NCI-H187 treated with DMSO at 0.1 percent for 48 hours (cell line): ENCODE measurements around the gene PTPRN2.

ENCODE experiments used
- DNase-seq: peaks from one replicate; lab custom pipeline; 2025; lab: John Stamatoyannopoulos, UW

Gene PTPRN2

DNA sequence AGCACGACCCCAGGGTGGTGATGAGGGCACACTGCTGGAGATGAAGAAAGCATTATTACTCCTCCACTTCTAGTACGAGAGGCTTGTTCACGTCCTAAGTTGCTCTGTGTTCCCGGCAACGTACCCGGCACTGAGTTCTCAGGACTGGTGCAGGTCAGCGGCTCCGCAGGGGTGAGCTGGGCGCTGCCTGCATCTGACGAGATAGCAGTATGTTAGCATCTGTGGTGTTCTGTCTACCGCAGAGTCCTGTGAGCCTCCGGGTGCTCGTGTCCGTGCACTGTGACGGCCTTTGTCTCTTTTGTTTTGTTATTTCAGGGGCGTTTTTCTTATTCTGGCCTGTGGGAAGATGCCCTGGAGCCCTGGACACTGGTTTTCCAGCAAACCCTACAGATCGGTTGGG, 743.0 kb downstream of the PTPRN2 start:
- DNase-seq: no peak

DNA sequence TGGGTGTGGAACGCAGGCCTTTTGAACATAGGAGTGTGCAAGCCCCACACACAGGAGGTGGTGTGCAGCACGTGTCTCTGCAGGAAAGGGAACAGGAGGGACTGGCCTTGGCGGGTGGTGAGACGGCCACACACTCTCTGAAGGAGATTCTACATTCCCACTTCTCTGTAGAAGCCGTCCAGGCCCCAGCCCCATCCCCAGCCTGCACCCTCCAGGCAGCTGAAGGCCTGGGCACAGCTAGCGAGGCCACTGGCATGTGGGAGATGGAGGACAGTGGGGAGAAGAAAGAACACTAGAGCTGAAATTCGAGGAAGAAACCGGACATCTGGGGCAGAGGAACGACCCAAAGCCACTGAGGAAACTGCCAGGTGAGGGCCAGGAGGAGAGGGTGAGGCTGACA, 743.5 kb downstream of the PTPRN2 start:
- DNase-seq: no peak

DNA sequence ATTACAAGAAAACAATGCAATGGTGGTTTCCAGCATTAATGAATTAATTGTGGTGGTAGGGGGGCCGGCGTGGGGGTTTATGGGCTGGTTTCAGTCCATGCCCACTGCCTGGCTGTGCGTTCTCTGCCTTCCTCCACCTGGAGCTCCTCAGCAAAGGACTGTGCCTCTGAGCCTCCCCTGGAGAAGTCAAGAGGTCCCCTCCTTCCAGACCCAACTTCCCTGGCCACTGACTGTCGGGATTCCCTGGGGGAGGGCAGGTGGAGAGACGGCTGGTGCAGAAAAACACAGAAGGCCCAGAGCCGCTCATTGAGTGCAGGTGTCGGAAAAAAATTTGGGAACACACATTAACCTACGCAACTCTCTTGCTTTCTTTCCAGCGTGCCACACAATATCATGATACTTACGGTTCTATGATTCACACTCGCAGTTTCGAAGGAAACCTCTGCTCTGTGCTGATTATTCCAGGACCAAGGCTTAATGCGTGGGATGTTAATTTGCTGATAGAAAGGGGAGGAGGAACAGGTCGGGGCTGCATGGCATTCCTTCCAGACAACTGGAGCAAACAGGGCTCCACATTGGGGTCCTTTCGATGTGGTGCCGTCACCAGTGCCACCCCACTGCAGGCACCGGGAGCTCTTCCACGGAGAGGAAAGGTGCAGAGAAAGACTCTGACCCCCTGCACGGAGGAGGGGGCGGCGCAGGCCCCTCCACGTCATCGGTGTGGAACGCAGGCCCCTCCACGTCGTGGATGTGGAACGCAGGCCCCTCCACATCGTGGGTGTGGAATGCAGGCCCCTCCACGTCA, 744.1 kb downstream of the PTPRN2 start:
- no peak for DNase-seq

DNA sequence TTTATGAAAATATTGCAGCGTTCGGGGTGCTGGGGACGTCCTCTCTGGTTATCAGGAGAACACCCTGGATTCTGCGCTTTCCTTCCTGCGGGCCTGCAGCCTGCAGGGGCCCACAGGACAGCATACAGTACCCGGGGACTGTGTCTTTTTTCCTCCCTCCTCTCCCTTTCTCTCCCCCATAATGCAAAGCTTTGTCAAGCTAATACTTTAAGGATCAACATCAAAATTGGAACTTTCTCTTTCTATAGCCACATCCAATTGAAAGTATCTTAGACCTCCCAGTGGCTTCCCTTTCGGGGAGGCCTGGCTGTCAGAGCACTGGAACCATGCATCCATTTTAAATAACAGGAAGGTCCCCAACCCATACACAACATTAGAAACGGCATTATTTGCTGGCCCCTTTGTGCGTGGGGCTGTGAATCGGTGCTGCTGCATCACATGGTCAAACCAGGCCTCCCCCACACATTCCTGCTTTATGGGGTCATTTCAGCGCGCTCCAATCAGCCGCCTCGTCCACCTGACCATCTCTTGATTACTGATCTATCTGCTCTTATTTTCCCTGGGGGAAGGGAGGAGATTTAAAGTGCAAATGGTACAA, 745.8 kb downstream of the PTPRN2 start:
- DNase-seq: no peak

DNA sequence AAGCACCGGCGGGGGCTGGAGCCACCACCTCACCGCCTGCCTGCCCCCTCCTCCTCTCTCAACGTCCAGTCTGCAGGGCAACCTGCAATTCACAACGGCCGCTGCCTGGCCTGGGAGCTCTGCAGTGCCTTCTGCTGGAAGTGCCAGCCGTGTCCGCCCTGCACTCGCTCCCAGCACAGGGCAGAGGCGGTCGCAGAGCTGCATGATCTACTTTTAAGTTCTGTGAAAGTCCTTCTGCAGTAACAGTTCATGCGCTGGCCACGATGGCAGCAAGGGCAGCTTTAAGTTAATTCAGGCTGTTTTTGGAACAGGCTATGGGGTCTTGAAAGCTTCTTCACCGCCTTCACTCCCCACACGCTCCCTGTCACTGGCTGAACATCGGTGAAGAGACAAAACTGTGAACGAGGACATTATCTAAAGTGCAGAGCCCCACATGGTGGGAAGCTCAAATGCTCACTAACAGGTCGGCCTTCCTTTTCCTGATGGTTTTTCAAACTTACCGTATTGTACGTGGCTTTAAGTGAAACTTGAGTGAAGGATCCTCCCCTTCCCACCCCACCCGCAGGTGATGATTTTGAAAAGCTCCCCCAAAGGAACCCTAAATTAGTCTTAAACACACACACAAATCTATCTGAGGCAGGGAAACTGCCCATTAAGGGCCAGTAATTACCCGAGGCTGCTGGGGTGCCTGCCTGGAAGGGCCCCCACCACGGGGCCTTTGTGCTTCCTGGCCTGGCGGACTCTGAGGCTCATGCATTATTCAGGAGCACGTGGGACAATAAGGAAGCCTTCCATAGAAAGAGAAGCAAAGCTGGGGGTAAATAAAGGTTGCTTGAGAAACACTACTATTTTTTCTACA, 746.5 kb downstream of the PTPRN2 start:
- no peak for DNase-seq

DNA sequence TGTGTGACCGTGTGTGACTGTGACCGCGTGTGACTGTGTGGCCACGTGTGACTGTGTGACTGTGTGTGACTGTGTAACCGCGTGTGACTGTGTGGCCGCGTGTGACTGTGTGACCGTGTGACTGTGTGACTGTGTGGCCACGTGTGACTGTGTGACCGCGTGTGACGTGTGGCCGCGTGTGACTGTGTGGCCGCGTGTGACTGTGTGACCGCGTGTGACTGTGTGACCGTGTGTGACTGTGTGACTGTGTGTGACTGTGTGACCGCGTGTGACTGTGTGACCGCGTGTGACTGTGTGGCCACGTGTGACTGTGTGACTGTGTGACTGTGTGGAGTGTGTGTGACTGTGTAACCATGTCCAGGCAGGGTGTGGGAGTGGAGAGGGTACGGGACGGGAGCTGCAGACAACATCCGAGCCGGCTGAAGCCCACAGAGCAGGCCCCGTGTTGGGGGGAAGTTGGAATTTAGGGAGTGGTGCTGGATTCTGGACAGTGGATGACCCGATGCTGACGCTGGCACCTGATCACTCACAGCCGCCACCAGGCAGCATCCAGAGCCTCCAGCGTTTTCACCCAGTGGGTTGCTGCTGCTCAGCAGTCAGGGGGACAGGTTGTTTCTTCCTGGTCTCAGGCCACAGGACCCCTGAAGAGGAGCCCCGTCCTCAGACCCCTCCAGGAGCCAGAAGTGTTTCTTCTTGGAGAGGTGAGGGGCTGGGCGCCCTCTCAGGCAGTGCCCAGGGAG, 747.3 kb downstream of the PTPRN2 start:
- DNase-seq: no peak

DNA sequence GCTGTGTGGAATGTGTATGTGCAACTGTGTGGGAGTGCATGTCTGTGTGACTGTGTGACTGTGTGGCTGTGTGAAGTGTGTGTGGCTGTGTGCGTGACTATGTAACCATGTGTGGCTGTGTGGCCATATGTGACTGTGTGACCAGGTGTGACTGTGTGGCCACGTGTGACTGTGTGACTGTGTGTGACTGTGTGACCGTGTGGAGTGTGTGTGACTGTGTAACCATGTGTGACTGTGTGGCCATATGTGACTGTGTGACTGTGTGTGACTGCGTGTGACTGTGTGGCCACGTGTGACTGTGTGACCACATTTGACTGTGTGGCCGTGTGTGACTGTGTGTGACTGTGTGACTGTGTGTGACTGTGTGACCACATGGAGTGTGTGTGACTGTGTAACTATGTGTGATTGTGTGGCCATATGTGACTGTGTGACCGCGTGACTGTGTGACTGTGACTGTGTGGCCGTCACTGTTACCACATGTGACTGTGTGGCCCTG, 747.9 kb downstream of the PTPRN2 start:
- no peak for DNase-seq

DNA sequence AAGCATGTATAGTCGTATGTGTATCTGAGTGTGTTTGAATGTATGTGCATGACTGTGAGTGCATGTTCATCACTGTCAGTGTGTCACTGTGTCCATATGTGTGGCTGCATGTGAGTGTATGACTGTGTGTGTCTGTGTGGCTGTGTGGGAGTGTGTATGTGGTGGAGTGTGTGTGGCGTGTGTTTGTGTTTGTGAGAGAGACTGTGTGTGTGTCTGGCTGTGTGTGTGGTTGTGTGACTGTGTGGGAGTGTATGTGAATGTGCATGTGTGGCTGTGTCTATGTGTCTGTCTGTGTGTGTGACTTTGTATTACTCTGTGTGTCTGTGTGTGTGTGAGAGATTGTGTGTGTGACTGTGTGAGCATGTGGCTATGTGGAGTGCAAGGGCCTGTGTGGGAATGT, 748.4 kb downstream of the PTPRN2 start:
- DNase-seq: no peak

DNA sequence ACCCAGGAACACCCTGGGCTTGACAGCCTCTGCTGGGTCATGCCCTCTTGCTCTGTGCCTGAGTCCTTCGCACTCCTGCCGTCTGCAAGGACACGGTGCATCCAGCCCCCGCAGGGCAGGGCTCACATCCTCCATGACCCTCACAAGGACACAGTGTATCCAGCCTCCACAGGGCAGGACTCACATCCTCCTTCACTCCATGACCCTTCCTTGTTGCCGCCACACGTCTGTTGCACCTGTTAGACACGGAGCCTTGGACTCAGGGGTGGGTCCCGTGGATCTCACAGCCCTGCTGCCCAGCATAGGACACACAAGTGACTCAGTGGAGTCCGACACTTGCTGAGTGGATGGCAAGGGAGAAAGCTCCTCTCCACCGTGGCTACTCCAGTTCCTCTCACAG, 750.1 kb downstream of the PTPRN2 start:
- DNase-seq: no peak

DNA sequence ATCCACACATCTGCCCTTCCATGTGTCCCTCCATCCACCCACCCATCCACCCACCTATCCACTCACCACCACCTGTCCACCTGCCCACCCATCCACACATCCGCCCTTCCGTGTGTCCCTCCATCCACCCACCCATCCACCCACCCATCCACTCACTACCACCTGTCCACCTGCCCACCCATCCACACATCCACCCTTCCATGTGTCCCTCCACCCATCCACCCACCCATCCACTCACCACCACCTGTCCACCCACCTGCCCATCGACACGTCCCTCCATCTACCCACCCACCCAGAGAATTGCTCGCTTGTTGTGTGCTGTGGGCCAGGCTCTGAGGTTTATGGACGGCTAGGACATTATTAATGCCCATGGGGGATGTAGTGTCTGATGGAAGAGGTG, 750.6 kb downstream of the PTPRN2 start:
- DNase-seq: no peak

DNA sequence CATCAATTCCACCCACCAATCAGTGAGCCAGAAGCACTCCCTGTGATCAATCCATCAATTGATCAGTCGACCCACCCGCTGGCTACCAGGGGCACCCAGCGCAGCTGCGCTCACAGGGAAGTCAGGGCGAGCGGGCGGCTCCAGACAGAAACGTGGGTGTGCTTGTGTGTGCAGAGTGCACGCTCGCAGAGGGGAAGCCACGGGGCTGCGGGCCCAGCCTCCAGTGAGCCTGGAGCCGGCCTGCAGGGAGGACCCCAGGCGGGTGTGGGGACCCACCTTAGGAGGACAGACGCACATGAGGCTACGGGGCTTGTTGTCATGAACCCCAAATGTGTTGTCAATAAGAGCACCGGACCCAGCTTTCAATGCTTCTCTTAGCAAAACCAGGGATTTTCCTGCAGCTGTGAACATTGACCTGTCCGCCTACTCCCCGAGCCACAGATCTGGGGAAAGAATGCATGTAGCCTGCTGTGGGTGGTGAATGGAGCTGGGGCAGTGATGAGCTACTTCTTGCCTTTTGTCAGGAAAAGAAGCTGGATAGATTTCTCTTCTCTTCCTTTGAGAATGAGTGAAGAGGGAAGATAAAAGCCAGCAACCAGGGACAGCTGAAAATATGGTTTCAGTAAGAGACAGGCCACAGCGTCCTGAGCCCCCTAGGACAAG, 753.0 kb downstream of the PTPRN2 start:
- DNase-seq: no peak

DNA sequence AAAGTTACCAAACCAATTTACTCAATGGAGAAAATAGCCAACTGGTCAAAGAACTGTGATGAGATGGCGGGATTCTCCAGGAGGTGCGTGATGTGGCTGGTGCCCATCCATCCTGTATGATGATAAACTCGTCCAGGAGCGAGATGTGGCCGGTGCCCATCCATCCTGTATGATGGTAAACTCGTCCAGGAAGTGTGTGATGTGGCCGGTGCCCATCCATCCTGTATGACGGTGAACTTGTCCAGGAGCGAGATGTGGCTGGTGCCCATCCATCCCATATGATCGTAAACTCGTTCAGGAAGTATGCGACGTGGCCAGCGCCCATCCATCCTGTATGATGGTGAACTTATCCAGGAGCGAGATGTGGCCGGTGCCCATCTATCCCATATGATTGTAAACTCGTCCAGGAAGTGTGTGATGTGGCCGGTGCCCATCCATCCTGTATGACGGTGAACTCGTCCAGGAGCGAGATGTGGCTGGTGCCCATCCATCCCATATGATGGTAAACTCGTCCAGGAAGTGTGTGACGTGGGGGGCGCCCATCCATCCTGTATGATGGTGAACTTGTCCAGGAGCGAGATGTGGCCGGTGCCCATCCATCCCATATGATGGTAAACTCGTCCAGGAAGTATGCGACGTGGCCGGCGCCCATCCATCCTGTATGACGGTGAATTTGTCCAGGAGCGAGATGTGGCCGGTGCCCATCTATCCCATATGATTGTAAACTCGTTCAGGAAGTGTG, 754.6 kb downstream of the PTPRN2 start:
- DNase-seq: no peak

DNA sequence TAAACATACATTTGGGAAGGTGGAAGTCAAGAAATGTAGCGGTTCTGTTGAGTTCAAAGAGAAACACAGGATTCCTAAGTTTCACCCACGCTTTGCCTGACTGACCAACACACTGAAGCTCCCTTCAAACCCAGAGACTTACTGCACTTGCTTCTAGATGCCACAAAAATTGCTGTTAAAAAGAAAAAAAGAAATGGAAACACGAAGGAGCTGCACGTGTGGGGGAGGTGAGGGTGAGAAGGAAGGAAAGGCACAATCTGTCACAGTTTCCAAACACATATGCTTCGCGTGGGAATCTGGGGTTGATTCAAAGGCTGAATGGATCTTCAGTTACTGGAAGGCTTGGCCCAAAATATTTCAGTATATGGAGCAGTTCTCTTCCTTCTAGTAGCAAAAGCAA, 755.2 kb downstream of the PTPRN2 start:
- no peak for DNase-seq

DNA sequence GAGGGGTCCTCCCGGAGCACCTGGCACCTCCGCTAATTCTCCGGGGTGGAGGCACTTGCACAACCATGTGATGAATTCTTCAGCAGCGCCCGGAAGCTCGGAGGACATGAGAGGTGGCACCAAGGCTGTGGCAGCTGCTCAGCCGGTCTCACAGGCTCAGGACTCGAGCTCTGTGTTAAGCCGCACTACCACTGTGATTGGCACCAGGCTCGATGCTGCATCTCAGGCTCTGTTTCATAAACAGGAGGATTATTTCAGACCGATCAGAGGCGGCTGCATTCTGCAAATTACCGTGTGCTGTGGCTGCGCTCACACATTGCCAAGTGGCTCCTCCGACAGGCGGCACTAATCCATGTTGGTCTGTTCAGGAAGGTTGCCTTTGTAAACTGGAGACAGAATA, 755.6 kb downstream of the PTPRN2 start:
- no peak for DNase-seq

DNA sequence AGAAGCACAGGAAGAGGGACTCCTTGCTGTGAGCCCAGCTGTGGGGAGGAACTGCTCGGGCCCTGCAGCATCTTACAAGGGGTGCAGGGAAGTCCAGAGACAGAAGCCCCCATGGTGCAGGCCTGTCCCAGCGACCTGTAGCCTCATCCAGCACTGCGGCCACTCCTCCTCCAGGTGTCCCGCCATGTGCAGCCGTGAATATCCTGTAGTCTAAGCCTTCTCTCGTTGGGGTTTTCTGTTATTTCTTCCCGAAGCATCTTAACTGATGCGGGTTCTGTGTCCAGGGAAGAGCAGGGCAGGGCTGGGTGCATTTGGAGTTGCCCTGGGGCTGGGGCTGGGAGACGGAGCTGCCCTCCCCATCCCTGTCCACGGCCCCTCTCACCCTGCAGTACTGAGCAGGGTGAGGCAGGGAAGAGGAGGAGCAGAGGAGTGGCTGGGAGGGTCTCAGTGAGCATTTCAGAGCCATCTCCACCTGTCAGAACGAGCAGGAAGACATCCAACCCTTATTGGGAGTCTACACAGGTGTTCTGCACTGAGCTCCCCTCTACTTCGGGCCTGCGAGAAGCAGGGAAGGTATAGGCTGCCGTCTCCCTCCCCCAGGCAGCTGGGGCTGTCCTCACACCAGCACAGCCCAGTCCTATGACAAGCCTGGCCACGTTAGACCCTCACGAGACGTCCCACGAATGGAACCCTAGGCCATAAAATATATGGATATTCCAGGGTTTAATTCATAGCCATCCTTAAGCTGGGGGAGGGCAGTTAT, 756.3 kb downstream of the PTPRN2 start:
- peak; percentile 15 for DNase-seq

DNA sequence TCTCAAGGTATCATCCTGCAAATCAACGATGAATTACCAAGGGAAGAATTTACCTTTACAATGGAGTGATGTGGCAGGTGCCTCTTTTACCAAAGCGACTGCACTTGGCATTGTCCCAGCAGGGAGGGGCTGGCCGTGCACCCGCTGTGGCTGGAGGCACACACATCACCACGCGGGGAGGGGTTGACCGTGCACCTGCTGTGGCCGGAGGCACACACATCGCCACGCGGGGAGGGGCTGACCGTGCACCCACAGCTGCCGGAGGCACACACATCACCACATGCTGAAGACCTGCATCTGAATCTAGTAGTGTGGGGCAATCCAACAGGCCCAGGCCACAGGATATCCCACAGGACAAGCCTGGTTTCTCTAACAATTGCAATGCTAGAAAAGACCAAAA, 757.3 kb downstream of the PTPRN2 start:
- DNase-seq: peak; percentile 75

DNA sequence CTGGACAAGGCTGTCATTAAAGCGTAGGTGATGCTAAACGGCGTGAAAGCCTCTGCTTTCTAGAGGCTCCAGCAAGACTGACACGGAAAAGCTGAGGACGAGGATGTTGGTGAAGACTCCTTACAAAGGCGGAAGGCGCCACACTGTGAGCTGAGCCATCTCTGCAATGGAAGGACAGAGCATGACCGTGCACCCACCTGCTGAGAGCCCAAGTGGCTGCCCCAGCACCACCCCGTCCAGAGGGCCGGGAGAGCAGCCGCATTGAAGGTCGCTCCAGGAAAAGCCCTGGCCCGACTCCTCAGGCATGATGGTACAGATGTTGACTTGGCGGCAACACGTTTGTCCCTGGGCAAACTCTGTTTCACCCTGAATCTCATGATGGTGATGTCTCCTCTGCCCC, 758.1 kb downstream of the PTPRN2 start:
- no peak for DNase-seq

DNA sequence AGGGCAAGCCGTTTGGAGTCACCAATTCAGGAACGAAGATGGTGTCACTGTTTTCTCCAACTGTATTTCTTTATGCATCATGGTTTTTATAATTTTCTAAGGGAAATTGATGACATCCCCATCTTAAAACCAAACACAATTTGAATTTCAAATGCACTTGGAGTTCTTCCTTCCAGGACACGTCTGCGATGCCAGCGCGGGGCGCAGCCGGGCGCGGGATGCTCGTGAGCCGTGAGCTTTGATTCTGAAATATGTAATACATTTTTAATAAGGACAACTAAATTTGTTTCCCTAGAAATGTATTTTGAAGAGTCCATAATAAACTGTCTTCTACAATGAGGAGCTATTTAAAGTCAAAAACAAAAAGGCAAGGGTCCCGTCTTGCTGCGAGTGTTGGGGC, 758.7 kb downstream of the PTPRN2 start:
- DNase-seq: no peak

DNA sequence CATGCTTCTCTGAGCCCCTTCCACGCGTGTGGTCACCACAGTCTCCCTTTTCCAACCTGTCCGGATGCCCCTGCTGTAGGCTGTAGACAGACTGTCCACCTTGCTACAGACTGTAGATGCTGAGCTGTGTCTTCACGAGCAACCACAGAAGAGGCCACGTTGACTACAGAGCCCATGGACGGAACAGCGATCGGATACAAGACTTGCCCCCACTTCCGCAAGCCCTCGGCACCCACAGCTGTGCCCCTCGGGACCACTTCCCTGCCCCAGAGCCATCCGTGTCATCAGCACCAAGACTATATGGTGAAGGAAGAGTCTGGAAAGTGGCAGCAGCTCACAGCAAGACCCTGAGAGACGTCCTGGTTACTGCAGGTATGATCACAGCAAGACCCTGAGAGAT, 759.4 kb downstream of the PTPRN2 start:
- no peak for DNase-seq

DNA sequence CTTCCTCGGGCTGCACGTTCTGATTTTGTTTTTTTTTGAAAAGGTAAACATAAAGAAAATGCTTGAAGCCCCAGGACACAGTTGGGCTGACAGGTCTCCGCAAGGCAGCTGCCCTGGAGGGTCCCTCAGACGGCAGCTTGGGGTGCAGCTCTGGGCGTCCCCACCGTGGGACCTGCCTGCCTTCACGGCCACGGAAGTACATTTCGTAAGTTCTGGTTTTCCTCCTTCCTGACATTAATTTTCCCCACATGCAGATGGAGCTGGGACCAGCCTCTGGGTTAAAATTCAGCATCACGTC, 759.8 kb downstream of the PTPRN2 start:
- no peak for DNase-seq
